GM20000 (cell line): Measurements from ENCODE around the gene LRP10.

Experiments used
- DNase-seq: peaks from one replicate; pipeline ENCODE4 v3.0.0; 2012; ENCODE audit warnings: low spot score
- TF ChIP-seq, protein P1 (sequence below): IDR thresholded peaks from 2 replicates; pipeline ENCODE4 v1.5.1; 2012; ENCODE audit warnings: mild to moderate bottlenecking, control low read depth; ENCODE audit errors: extremely low read depth, missing control alignments

Gene LRP10

DNA sequence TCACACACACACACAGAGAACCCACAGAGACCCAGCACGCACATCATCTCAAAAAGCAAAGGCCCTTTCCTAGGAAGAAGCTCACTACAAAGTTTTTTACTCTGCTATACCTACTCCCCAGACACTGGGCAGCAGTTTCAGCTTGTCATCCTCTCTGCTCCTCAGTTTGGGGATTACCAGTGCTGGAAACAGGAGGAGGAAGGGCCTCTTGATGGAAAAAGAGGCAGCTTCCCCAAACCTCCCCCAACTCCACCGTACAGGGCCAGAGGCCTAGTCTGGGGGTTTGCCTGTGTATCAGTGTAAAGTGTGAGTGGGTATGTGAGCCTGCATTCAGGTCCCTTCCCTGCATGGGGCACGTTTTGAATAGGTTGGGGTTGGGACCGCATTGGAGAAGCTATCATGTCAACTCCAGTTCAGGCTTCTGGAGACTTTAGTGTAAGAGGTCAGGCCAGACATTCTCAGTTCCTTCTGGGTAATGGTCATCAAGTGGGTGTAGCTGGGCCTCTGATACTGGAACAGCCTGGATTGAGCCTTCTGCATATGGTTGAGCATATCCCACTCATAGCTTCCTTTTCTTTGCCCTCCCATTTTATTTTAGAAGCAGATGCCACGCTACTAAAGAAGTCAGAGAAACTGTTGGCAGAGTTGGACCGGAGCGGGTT, 12.7 kb downstream of the LRP10 start:
- peak; percentile 17 for DNase-seq
- TF ChIP-seq, protein P1, sequence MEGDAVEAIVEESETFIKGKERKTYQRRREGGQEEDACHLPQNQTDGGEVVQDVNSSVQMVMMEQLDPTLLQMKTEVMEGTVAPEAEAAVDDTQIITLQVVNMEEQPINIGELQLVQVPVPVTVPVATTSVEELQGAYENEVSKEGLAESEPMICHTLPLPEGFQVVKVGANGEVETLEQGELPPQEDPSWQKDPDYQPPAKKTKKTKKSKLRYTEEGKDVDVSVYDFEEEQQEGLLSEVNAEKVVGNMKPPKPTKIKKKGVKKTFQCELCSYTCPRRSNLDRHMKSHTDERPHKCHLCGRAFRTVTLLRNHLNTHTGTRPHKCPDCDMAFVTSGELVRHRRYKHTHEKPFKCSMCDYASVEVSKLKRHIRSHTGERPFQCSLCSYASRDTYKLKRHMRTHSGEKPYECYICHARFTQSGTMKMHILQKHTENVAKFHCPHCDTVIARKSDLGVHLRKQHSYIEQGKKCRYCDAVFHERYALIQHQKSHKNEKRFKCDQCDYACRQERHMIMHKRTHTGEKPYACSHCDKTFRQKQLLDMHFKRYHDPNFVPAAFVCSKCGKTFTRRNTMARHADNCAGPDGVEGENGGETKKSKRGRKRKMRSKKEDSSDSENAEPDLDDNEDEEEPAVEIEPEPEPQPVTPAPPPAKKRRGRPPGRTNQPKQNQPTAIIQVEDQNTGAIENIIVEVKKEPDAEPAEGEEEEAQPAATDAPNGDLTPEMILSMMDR: no peak

DNA sequence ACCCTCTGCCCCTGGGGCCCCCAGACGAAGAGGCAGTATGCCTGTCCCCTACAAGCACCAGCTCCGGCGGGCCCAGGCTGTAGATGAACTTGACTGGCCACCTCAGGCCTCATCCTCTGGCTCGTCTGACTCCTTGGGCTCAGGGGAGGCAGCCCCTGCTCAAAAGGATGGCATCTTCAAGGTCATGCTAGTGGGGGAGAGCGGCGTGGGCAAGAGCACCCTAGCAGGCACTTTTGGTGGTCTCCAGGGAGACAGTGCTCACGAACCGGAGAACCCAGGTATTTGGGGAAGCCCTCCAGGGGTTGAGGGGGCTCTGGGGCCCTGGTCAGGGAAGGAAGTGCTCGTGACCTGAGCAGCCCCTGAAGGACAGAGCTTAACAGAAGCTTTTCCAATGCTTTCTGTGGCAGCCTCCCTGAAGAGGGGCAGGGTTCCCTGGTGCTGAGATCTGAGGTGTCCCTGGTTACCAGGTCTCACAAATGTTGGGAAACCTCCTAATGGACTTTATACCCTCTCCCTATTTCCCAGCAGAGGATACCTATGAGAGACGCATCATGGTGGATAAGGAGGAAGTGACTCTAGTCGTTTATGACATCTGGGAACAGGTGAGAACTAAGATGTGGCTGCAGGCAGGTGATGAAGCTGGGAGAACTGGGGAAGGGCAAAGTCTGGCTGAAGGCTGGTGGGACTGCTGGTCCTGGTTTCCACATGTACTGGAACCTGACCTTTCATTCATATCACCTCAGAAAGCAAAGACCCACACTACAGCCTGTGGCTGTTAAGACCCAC, 13.4 kb downstream of the LRP10 start:
- peak; percentile 7 for DNase-seq
- TF ChIP-seq, protein P1: no peak

DNA sequence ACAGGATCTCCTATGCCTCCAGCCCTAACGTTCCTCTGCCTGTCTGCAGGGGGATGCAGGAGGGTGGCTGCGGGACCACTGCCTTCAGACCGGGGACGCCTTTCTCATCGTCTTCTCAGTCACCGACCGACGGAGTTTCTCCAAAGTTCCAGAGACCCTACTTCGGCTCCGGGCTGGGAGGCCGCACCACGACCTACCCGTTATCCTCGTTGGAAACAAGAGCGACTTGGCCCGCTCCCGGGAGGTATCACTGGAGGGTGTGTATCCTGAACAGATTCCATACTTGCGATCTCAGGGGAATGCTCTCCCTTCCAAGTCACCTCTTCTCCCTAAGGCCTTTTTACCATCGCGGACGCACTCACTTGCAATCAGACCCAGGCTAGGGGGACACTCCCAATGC, 14.4 kb downstream of the LRP10 start:
- DNase-seq: no peak
- TF ChIP-seq, protein P1: no peak

DNA sequence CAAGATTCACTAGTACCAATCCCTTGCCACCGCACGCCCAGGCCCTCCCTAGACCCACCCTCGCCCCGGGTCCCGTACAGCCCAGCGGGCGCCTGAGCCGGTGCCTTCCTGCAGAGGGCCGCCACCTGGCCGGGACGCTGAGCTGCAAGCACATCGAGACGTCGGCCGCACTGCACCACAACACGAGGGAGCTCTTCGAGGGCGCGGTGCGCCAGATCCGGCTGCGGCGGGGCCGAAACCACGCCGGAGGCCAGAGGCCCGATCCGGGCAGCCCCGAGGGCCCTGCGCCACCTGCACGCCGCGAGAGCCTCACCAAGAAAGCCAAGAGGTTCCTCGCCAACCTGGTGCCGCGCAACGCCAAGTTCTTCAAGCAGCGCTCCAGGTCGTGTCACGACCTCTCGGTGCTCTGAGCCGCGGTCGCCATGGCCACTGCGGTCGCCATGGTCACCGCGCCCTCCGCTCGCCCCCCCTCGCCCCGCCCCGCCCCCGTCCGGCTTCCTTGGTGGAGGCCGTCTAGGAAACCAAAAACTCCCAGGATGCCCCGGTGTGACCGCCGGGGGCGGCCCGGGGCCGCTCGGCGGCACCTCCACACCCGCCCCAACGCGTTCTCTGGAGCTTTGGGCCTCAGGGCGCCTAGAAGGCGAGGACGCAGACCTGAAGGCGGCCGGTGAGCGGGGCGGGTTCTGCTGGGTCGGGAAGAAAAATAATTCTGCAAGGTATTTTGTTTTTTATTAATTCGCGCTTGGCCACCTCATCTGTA, 15.1 kb downstream of the LRP10 start:
- peak; percentile 93 for DNase-seq
- TF ChIP-seq, protein P1: no peak

DNA sequence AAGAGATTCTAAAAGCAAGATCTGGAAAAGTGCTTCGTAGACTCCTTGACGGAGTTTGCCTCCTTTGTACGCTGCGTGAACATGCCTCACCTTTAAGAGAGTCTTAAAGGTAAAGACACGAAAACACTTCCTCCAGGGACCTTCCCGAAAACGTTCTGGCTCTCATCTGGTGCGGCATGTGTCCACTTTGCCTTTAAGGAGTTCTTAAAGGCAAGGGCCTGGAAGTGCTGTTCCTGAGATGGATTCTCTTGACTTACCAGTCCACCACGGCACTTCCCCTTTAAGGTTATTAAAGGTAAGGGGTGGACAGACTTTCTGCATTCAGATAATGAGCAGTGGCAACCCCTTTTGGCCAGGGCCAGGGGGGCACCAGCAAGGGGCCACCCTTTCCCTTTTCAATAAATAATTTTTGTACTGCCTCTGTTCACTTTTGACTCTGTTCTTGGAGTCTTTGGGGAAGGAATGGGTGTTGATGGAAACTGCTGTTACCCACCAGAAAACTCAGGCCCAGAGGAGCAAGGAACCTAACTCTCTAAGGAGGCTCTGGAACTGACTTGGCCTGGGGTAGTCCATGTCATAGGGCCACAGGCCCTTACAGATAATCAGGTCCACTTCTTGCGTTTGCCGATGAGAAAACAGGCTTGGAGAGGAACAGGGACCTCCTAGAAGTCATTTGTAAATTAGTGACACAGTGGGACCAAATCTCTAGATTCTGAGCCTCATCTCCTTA, 15.9 kb downstream of the LRP10 start:
- peak; percentile 80 for DNase-seq
- TF ChIP-seq, protein P1: no peak

DNA sequence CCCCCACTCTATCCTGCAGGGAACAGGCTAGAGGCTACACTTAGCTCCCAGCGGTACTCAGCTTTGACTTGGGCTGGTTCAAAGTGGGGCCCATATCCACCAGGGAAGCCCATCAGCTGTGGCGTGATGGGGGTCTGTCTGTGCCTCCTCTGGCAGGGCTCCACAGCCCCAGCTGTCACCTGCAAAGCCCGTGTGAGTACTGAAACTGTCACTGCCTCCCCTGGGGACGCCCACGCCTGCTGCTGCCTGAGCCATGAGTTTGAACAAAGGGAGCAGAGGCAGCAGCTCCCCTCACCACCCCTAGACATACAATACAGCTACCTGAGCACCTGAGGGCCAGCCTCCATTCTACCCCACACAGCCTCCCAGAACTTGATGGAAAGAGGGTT, 16.4 kb downstream of the LRP10 start:
- peak; percentile 68 for DNase-seq
- TF ChIP-seq, protein P1: no peak
